ENCODE data around the gene FBXO24.

Gene FBXO24

GRCh38 chr7:100577103-100577502 lies 9.0 kb upstream of the FBXO24 start:
- no peak overlapping the region for H3K23ac ChIP-seq (ENCODE audit: low read length in 2 of 2)
- no peak for DNase-seq
- peaks cover 40% of the 10 kb centered on the region for H3K79me1 ChIP-seq (replicated peaks; ENCODE audit: low read length, poor library complexity, severe bottlenecking)
- H2BK15ac ChIP-seq (ENCODE audit: low read depth, poor library complexity, severe bottlenecking), result no peak overlapping the region
- H3K9me3 ChIP-seq (ENCODE audit: control insufficient read depth, low read length), result no peaks in the 10 kb centered on the region
- no peak overlapping the region for H2BK120ac ChIP-seq (ENCODE audit: low read depth, low read length)
- no peak overlapping the region for H3K18ac ChIP-seq (ENCODE audit: low read depth in 1 of 2, low read length in 2 of 2)
- H3K9ac ChIP-seq (ENCODE audit: low read length), result no peak overlapping the region
- H4K91ac ChIP-seq (ENCODE audit: low read length), result no peak overlapping the region
- no peak overlapping the region for H2BK12ac ChIP-seq (ENCODE audit: low read length in 2 of 2)
- no peak overlapping the region for H3K14ac ChIP-seq (ENCODE audit: low read length in 2 of 2)
- peaks cover 0 to under 1% of the 10 kb centered on the region in 2 experiments for H3K27me3 ChIP-seq (ENCODE audit: control insufficient read depth in 1 of 2, insufficient read depth in 1 of 2, low read length in 2 of 2)
- no peak overlapping the region for H2AK5ac ChIP-seq (ENCODE audit: low read length, severe bottlenecking)
- H2AFZ ChIP-seq (ENCODE audit: low read depth, low read length), result no peak overlapping the region
- H2BK5ac ChIP-seq (ENCODE audit: low read depth, low read length, poor library complexity, severe bottlenecking), result no peak overlapping the region
- H4K8ac ChIP-seq (ENCODE audit: low read length), result no peak overlapping the region
- no peak overlapping the region for H3K4me2 ChIP-seq (ENCODE audit: low read length, poor library complexity, severe bottlenecking)
- H3K4me1 ChIP-seq (ENCODE audit: control insufficient read depth, insufficient read depth, low read depth, low read length), result peaks cover 16% of the 10 kb centered on the region
- H3K36me3 ChIP-seq (ENCODE audit: control insufficient read depth in 1 of 2, insufficient read depth in 2 of 2, low read depth in 1 of 2, low read length in 2 of 2), result peaks cover 64 to 97% of the 10 kb centered on the region in 2 experiments
- no peak overlapping the region for H3K4me3 ChIP-seq (ENCODE audit: insufficient read depth in 1 of 2, low read depth in 1 of 2, low read length in 2 of 2)
- H3K4ac ChIP-seq (ENCODE audit: low read depth in 1 of 2, low read length in 2 of 2), result no peak overlapping the region
- H3K27ac ChIP-seq (ENCODE audit: low read length, poor library complexity, severe bottlenecking), result no peak overlapping the region
- WGBS, result 94% methylated on average over 24 of the region's 24 CpGs

GRCh38 chr7:100577507-100577906 lies 8.6 kb upstream of the FBXO24 start:
- Histone ChIP-seq H4K91ac (ENCODE audit: low read length) (no peak overlapping the region), H3K4me2 (ENCODE audit: low read length, poor library complexity, severe bottlenecking) (no peak overlapping the region), H3K9ac (ENCODE audit: low read length) (no peak overlapping the region), H3K4me3 (ENCODE audit: insufficient read depth in 1 of 2, low read depth in 1 of 2, low read length in 2 of 2) (no peak overlapping the region), H4K8ac (ENCODE audit: low read length) (no peak overlapping the region), H2BK15ac (ENCODE audit: low read depth, poor library complexity, severe bottlenecking) (no peak overlapping the region), H2BK5ac (ENCODE audit: low read depth, low read length, poor library complexity, severe bottlenecking) (no peak overlapping the region), H2BK120ac (ENCODE audit: low read depth, low read length) (no peak overlapping the region), H3K4me1 (ENCODE audit: control insufficient read depth, insufficient read depth, low read depth, low read length) (peaks cover 16% of the 10 kb centered on the region), H3K23ac (ENCODE audit: low read length in 2 of 2) (no peak overlapping the region), H3K14ac (ENCODE audit: low read length in 2 of 2) (no peak overlapping the region), H3K27ac (ENCODE audit: low read length, poor library complexity, severe bottlenecking) (no peak overlapping the region), H3K18ac (ENCODE audit: low read depth in 1 of 2, low read length in 2 of 2) (no peak overlapping the region), H2BK12ac (ENCODE audit: low read length in 2 of 2) (no peak overlapping the region), H2AK5ac (ENCODE audit: low read length, severe bottlenecking) (no peak overlapping the region), H3K27me3 (ENCODE audit: control insufficient read depth in 1 of 2, insufficient read depth in 1 of 2, low read length in 2 of 2) (no peaks in the 10 kb centered on the region), H3K9me3 (ENCODE audit: control insufficient read depth, low read length) (no peaks in the 10 kb centered on the region), H3K36me3 (ENCODE audit: control insufficient read depth in 1 of 2, insufficient read depth in 2 of 2, low read depth in 1 of 2, low read length in 2 of 2) (peaks cover 68 to 99% of the 10 kb centered on the region in 2 experiments), H2AFZ (ENCODE audit: low read depth, low read length) (no peak overlapping the region), H3K4ac (ENCODE audit: low read depth in 1 of 2, low read length in 2 of 2) (no peak overlapping the region), H3K79me1 (replicated peaks; ENCODE audit: low read length, poor library complexity, severe bottlenecking) (peaks cover 40% of the 10 kb centered on the region)
- 97% methylated on average over 14 of the region's 14 CpGs for WGBS
- no peak for DNase-seq

- H3K23ac ChIP-seq (ENCODE audit: low read length in 2 of 2), result no peak overlapping the region
- peak overlapping the region; percentile 54 for H4K91ac ChIP-seq (ENCODE audit: low read length)
- H3K18ac ChIP-seq (ENCODE audit: low read depth in 1 of 2, low read length in 2 of 2), result no peak overlapping the region
- no peak overlapping the region for H3K14ac ChIP-seq (ENCODE audit: low read length in 2 of 2)
- no peaks in the 10 kb centered on the region for H3K9me3 ChIP-seq (ENCODE audit: control insufficient read depth, low read length)
- no peak overlapping the region for H3K4me2 ChIP-seq (ENCODE audit: low read length, poor library complexity, severe bottlenecking)
- H3K4me3 ChIP-seq (ENCODE audit: insufficient read depth in 1 of 2, low read depth in 1 of 2, low read length in 2 of 2), result no peak overlapping the region
- H3K79me1 ChIP-seq (replicated peaks; ENCODE audit: low read length, poor library complexity, severe bottlenecking), result peaks cover 43% of the 10 kb centered on the region
- peaks cover 70 to 96% of the 10 kb centered on the region in 2 experiments for H3K36me3 ChIP-seq (ENCODE audit: control insufficient read depth in 1 of 2, insufficient read depth in 2 of 2, low read depth in 1 of 2, low read length in 2 of 2)
- no peak overlapping the region for H2AFZ ChIP-seq (ENCODE audit: low read depth, low read length)
- H3K4me1 ChIP-seq (ENCODE audit: control insufficient read depth, insufficient read depth, low read depth, low read length), result peaks cover 21% of the 10 kb centered on the region
- H3K9ac ChIP-seq (ENCODE audit: low read length), result no peak overlapping the region
- no peaks in the 10 kb centered on the region for H3K27me3 ChIP-seq (ENCODE audit: control insufficient read depth in 1 of 2, insufficient read depth in 1 of 2, low read length in 2 of 2)
- H3K27ac ChIP-seq (ENCODE audit: low read length, poor library complexity, severe bottlenecking), result no peak overlapping the region
- H2BK120ac ChIP-seq (ENCODE audit: low read depth, low read length), result no peak overlapping the region
- H2BK5ac ChIP-seq (ENCODE audit: low read depth, low read length, poor library complexity, severe bottlenecking), result no peak overlapping the region
- no peak for DNase-seq
- WGBS, result 96% methylated on average over 27 of the region's 28 CpGs
- no peak overlapping the region for H3K4ac ChIP-seq (ENCODE audit: low read depth in 1 of 2, low read length in 2 of 2)
- no peak overlapping the region for H2AK5ac ChIP-seq (ENCODE audit: low read length, severe bottlenecking)
- peak overlapping the region in 1 of 2 experiments; percentile 23 for H2BK12ac ChIP-seq (ENCODE audit: low read length in 2 of 2)
- peak overlapping the region; percentile 21 for H4K8ac ChIP-seq (ENCODE audit: low read length)
- no peak overlapping the region for H2BK15ac ChIP-seq (ENCODE audit: low read depth, poor library complexity, severe bottlenecking)
Observed at GRCh38 chr7:100578246-100579183, 7.6 kb upstream of the FBXO24 start.

GRCh38 chr7:100580466-100581283 lies 5.5 kb upstream of the FBXO24 start:
- no peak overlapping the region for H3K18ac ChIP-seq (ENCODE audit: low read depth in 1 of 2, low read length in 2 of 2)
- WGBS, result 95% methylated on average over 11 of the region's 11 CpGs

More at GRCh38 chr7:100580466-100581283, 5.5 kb upstream of the FBXO24 start:
- Histone ChIP-seq H3K4me2 (ENCODE audit: low read length, poor library complexity, severe bottlenecking) (no peak overlapping the region), H3K4me3 (ENCODE audit: insufficient read depth in 1 of 2, low read depth in 1 of 2, low read length in 2 of 2) (no peak overlapping the region), H3K27ac (ENCODE audit: low read length, poor library complexity, severe bottlenecking) (no peak overlapping the region), H4K8ac (ENCODE audit: low read length) (peak overlapping the region; percentile 61), H3K9me3 (ENCODE audit: control insufficient read depth, low read length) (no peaks in the 10 kb centered on the region), H3K4me1 (ENCODE audit: control insufficient read depth, insufficient read depth, low read depth, low read length) (peaks cover 31% of the 10 kb centered on the region), H3K9ac (ENCODE audit: low read length) (no peak overlapping the region), H2AK5ac (ENCODE audit: low read length, severe bottlenecking) (no peak overlapping the region), H3K4ac (ENCODE audit: low read depth in 1 of 2, low read length in 2 of 2) (no peak overlapping the region), H3K23ac (ENCODE audit: low read length in 2 of 2) (no peak overlapping the region), H3K27me3 (ENCODE audit: control insufficient read depth in 1 of 2, insufficient read depth in 1 of 2, low read length in 2 of 2) (no peaks in the 10 kb centered on the region), H2AFZ (ENCODE audit: low read depth, low read length) (no peak overlapping the region), H3K36me3 (ENCODE audit: control insufficient read depth in 1 of 2, insufficient read depth in 2 of 2, low read depth in 1 of 2, low read length in 2 of 2) (peaks cover 63 to 74% of the 10 kb centered on the region in 2 experiments), H2BK12ac (ENCODE audit: low read length in 2 of 2) (no peak overlapping the region), H2BK5ac (ENCODE audit: low read depth, low read length, poor library complexity, severe bottlenecking) (no peak overlapping the region), H4K91ac (ENCODE audit: low read length) (no peak overlapping the region), H2BK120ac (ENCODE audit: low read depth, low read length) (no peak overlapping the region), H3K79me1 (replicated peaks; ENCODE audit: low read length, poor library complexity, severe bottlenecking) (peaks cover 35% of the 10 kb centered on the region), H3K14ac (ENCODE audit: low read length in 2 of 2) (no peak overlapping the region), H2BK15ac (ENCODE audit: low read depth, poor library complexity, severe bottlenecking) (no peak overlapping the region)
- DNase-seq, result no peak
